ENCODE measurements around the gene LSM10.
A peak's percentile ranks its signal among the peaks of the same experiment; 100 is the strongest.

LSM10 gene

DNA sequence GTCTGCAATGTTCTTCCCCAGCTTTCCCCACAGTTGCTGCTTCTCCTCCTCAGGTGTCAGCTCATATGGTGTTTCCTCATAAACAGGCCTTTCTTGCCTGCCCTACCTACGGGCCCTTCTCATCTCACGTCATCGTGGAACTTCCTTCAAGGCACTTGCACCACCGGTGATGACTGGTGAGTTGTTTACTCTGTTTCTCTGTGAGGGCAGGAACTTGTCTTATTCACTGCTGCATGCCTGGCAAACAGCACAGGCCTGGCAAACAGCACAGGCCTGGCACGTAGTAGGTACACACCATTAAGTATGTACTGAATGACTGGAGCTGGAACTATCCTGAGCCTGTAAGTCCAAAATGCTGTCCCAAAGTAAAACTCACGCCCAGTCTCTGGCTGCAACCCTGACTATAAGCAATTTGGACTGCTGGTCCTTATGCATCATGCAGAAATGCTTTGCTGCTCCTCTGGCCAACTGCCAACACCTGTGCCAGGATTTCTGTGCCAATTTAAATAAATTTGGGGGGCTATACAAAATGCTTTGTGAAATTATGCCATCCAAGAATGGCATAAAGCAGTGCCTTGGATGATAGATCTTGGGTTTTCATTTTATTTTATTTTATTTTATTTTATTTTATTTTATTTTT, 37.7 kb downstream of the LSM10 start:
- Mint-ChIP-seq H3K4me1 (peaks cover 30% of the 10 kb centered on the region), H3K4me3 (no peak overlapping the region), H3K27me3 (ENCODE audit: low read depth, poor library complexity) (peaks cover 3% of the 10 kb centered on the region), H3K36me3 (ENCODE audit: low read depth) (peaks cover 37% of the 10 kb centered on the region), H3K27ac (peak overlapping the region; percentile 7), H3K9me3 (no peaks in the 10 kb centered on the region)
- TF ChIP-seq, protein P1, sequence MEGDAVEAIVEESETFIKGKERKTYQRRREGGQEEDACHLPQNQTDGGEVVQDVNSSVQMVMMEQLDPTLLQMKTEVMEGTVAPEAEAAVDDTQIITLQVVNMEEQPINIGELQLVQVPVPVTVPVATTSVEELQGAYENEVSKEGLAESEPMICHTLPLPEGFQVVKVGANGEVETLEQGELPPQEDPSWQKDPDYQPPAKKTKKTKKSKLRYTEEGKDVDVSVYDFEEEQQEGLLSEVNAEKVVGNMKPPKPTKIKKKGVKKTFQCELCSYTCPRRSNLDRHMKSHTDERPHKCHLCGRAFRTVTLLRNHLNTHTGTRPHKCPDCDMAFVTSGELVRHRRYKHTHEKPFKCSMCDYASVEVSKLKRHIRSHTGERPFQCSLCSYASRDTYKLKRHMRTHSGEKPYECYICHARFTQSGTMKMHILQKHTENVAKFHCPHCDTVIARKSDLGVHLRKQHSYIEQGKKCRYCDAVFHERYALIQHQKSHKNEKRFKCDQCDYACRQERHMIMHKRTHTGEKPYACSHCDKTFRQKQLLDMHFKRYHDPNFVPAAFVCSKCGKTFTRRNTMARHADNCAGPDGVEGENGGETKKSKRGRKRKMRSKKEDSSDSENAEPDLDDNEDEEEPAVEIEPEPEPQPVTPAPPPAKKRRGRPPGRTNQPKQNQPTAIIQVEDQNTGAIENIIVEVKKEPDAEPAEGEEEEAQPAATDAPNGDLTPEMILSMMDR (IDR thresholded peaks at IDR 0.05): no peak
- no peak for DNase-seq

DNA sequence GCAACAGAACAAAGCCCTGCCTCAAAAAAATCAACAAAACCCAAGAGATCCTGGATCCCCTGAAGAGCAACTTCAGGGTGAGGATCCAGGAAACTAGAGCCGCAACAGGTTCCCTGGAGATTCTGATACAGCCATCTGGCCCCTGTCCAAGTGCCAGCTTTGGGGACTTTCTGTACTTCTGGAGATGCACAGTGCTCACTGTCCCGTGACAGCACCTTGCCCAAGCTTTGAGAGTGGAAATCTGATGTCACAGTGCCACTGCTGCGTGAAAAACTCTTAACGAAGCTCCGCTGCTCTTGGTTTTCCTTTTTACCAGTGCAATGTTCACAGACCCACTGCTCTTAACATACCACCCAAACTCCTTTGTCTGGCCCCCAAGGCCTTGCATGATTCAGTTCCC, 38.3 kb downstream of the LSM10 start:
- Mint-ChIP-seq H3K4me1 (peaks cover 34% of the 10 kb centered on the region), H3K4me3 (no peak overlapping the region), H3K36me3 (ENCODE audit: low read depth) (peaks cover 40% of the 10 kb centered on the region), H3K27ac (peak overlapping the region; percentile 51), H3K27me3 (ENCODE audit: low read depth, poor library complexity) (peaks cover 3% of the 10 kb centered on the region), H3K9me3 (no peaks in the 10 kb centered on the region)
- TF ChIP-seq, protein P1 (IDR thresholded peaks at IDR 0.05): no peak
- no peak for DNase-seq

DNA sequence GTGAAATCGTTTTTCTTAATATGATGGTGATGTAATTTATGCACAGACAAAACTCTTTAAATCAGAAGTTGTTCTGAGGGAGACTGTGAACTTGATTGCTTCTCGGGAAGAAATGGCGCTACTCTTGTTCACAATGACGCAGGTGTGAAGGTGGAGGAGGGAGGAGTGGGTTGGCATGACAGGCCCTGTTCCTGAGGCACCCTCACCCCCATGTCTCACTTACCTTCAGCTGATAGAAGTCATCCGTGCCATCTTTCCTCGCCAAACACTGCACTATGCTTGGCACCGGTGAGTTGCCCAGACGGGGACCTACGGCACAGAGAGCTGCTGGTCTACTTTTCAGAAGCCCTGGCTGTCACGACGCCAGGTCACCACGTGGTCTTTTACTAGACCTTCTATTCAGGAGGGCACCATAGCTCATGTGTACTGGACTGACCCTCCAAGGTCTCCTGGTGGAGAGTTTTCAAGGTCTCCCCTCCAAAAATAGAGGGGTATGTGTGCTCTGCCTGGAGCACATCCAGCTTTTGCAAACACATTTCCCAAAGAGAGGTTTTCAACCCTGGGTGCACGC, 39.1 kb downstream of the LSM10 start:
- TF ChIP-seq, protein P1 (IDR thresholded peaks at IDR 0.05): no peak
- H3K36me3 Mint-ChIP-seq (ENCODE audit: low read depth): peaks cover 44% of the 10 kb centered on the region
- H3K9me3 Mint-ChIP-seq: no peaks in the 10 kb centered on the region
- peaks cover 3% of the 10 kb centered on the region for H3K27me3 Mint-ChIP-seq (ENCODE audit: low read depth, poor library complexity)
- peak overlapping the region; percentile 51 for H3K27ac Mint-ChIP-seq
- H3K4me1 Mint-ChIP-seq: peaks cover 42% of the 10 kb centered on the region
- H3K4me3 Mint-ChIP-seq: no peak overlapping the region
- no peak for DNase-seq

DNA sequence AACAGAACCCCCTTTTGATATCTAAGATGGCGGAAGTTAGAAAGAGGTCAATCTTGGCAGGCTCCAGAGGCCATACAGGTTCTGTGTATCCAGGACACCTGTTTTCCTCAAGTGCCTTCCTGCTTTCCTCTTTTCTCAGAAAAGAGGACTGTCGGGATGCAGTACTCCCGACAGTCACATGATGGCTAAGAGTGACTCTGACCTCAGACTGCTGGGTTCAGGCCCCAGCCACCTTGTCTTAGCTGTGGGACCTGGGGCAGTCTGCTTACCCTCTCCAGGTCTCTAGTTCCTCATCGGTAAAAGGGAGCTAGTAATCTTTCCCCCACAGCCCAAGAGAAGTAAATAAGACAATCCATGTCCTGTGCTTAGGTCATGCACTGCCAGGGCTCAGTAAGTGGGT, 41.9 kb downstream of the LSM10 start:
- Mint-ChIP-seq H3K4me3 (no peak overlapping the region), H3K36me3 (ENCODE audit: low read depth) (peaks cover 37% of the 10 kb centered on the region), H3K4me1 (peaks cover 58% of the 10 kb centered on the region), H3K9me3 (no peaks in the 10 kb centered on the region), H3K27ac (peak overlapping the region; percentile 51), H3K27me3 (ENCODE audit: low read depth, poor library complexity) (no peaks in the 10 kb centered on the region)
- no peak for DNase-seq
- TF ChIP-seq, protein P1 (IDR thresholded peaks at IDR 0.05): no peak

DNA sequence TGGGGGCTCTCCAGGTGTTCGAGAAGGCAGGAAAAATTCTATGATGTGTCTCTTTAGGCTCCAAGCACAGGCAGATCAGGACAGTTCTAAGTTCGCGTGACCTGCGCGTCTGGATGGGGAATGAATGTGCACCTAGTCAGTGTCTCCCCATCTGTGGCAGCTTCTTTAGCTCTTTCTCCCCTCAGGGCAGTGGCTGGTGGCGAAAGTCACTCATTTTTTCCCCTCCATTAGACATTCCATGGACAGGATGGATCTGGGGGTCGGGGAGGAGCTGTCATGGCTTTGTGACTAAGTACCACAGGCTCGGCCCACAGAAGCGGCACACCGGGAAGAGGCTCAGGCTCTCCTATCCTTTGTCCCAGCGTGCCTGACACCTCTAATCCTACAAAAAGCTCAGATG, 43.2 kb downstream of the LSM10 start:
- DNase-seq: no peak
- Mint-ChIP-seq H3K9me3 (no peaks in the 10 kb centered on the region), H3K36me3 (ENCODE audit: low read depth) (peaks cover 37% of the 10 kb centered on the region), H3K27me3 (ENCODE audit: low read depth, poor library complexity) (no peaks in the 10 kb centered on the region), H3K4me3 (no peak overlapping the region), H3K27ac (peak overlapping the region; percentile 86), H3K4me1 (peaks cover 60% of the 10 kb centered on the region)
- TF ChIP-seq, protein P1 (IDR thresholded peaks at IDR 0.05): no peak
